Measurements from ENCODE around the gene ACAD11. TPM values are rescaled to one million over a fixed set of nuclear protein-coding genes. Genes with fewer than 3 reads are reported as not detected.
A peak's percentile ranks its signal among the peaks of the same experiment; 100 is the strongest.

Gene ACAD11
- total RNA-seq, 1 experiment from 2014 or later: 15.6 TPM

- H3K36me3 Mint-ChIP-seq (ENCODE audit: insufficient read depth in 1 of 3, low read depth in 3 of 3): peaks cover 3 to 27% (median 20%) of the 10 kb centered on the region in 3 experiments; a peak in 5 of 7 replicates
- H3K4me1 ChIP-seq (ENCODE audit: insufficient read depth, low read length): no peaks in the 10 kb centered on the region
- no peak overlapping the region for H4K8ac ChIP-seq (replicated peaks; ENCODE audit: insufficient read length, low read depth, low read length)
- no peak for DNase-seq
- no peak overlapping the region for H3K4ac ChIP-seq (ENCODE audit: low read depth, low read length)
- no peaks in the 10 kb centered on the region for H3K27me3 ChIP-seq (ENCODE audit: insufficient read depth, low read length)
- H3K23ac ChIP-seq (ENCODE audit: insufficient read length, low read depth, low read length): no peak overlapping the region
- no peak overlapping the region for H3K14ac ChIP-seq (ENCODE audit: insufficient read depth, low read length)
- no peaks in the 10 kb centered on the region for H3K9me3 Mint-ChIP-seq
- H2BK20ac ChIP-seq (ENCODE audit: low read depth, low read length, poor library complexity, severe bottlenecking): no peak overlapping the region
- H3K56ac ChIP-seq (ENCODE audit: insufficient read length, low read depth, low read length): no peak overlapping the region
- H3K27me3 Mint-ChIP-seq (ENCODE audit: low read depth): no peaks in the 10 kb centered on the region
- H2BK15ac ChIP-seq (ENCODE audit: low read depth, low read length): no peak overlapping the region
- no peak overlapping the region for H3K4me2 ChIP-seq (ENCODE audit: insufficient read depth, insufficient read length, low read length)
- no peak overlapping the region for H2BK5ac ChIP-seq (ENCODE audit: insufficient read length, low read length)
- no peak overlapping the region for H3K4me3 Mint-ChIP-seq
- H3K79me1 ChIP-seq (ENCODE audit: insufficient read depth, low read depth, low read length, poor library complexity, severe bottlenecking): no peaks in the 10 kb centered on the region
- no peak overlapping the region for H2AK5ac ChIP-seq (ENCODE audit: insufficient read length, low read length)
- no peak overlapping the region for H3K9ac ChIP-seq (ENCODE audit: extremely low read depth, insufficient read length, low read length)
- H4K91ac ChIP-seq (ENCODE audit: insufficient read length, low read depth, low read length): no peak overlapping the region
- H3K4me1 Mint-ChIP-seq: peaks cover 5 to 8% of the 10 kb centered on the region in 2 experiments
- H3T11ph ChIP-seq (ENCODE audit: low read length): no peak overlapping the region
- H2AFZ ChIP-seq (ENCODE audit: low read length): no peak overlapping the region
- no peak overlapping the region for H3K18ac ChIP-seq (ENCODE audit: insufficient read length, low read depth, low read length)
- peak overlapping the region in 1 of 3 experiments; percentile 82; a peak in 1 of 7 replicates for H3K27ac Mint-ChIP-seq
- H3K9me3 ChIP-seq (ENCODE audit: control insufficient read depth, low read depth, low read length): no peaks in the 10 kb centered on the region
- H2BK120ac ChIP-seq (ENCODE audit: low read depth, low read length, poor library complexity, severe bottlenecking): no peak overlapping the region
- no peak for TF ChIP-seq CTCF (conservative IDR thresholded peaks at IDR 0.05)
- no peaks in the 10 kb centered on the region for H3K79me2 ChIP-seq (ENCODE audit: insufficient read depth, low read length)
- H3K27ac ChIP-seq (ENCODE audit: insufficient read length, low read depth, low read length): no peak overlapping the region
- H2BK12ac ChIP-seq (ENCODE audit: insufficient read length, low read depth, low read length): no peak overlapping the region
- no peaks in the 10 kb centered on the region for H3K23me2 ChIP-seq (ENCODE audit: insufficient read length, low read depth, low read length, poor library complexity, severe bottlenecking)
- H4K5ac ChIP-seq (ENCODE audit: insufficient read length, low read depth, low read length): no peak overlapping the region
- no CpG with 5 or more reads among the region's 5 CpGs for WGBS (ENCODE audit: extremely low coverage, insufficient read length, low lambda C conversion rate)
- no peaks in the 10 kb centered on the region for H4K20me1 ChIP-seq (ENCODE audit: control insufficient read depth, insufficient read depth, insufficient read length)
Observed at GRCh38 chr3:132538072-132538471, 121.5 kb downstream of the ACAD11 start.
